ENCODE results near the gene FNDC8.
"Not testable (repeated sequence)": the region's sequence is repeated elsewhere in the genome, so short reads cannot be mapped to it uniquely, and the experiment has no call there.

FNDC8 gene

GRCh38 chr17:35148144-35148543, 26.7 kb downstream of the FNDC8 start:
- no peak for TF ChIP-seq POLR2A (IDR thresholded peaks at IDR 0.05; ENCODE audit: low read depth, low read length)
- DNase-seq (ENCODE audit: insufficient read length), result no peak
- no peak for FAIRE-seq

DNA sequence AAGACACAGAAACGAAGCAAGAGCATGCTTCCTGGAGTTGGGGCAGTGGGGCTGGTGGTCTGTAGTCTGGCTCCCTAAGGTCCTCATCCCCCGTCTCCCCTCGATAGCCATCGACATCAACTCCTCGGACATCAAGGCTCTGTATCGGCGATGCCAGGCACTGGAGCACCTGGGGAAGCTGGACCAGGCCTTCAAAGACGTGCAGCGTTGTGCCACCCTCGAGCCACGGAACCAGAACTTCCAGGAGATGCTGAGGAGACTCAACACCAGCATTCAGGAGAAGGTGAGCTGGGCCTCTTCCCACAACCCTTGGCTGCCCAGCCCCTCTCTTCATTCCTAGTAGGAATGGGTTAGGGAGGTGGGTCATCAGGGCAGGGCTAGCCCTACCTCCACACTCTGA, 28.5 kb downstream of the FNDC8 start:
- DNase-seq (ENCODE audit: insufficient read length), result no peak
- FAIRE-seq, result no peak
- TF ChIP-seq POLR2A (IDR thresholded peaks at IDR 0.05; ENCODE audit: low read depth, low read length) (no peak), POLR2AphosphoS5 (IDR thresholded peaks at IDR 0.05; ENCODE audit: low read depth, low read length) (no peak), TAF1 (IDR thresholded peaks at IDR 0.05; ENCODE audit: borderline replicate concordance, low read depth, low read length) (no peak)

DNA sequence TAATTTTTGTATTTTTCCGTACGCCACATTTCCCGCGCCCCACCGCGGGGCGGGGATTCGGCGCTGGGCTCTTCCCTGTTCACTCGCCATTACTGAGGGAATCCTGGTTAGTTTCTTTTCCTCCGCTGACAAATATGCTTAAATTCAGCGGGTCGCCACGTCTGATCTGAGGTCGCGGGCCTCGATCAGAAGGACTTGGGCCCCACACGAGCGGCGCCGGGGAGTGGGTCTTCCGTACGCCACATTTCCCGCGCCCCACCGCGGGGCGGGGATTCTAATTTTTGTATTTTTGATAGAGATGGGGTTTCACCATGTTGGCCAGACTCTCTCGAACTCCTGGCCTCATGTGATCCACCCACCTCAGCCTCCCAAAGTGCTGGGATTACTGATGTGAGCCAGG, 29.7 kb downstream of the FNDC8 start:
- FAIRE-seq; DNase-seq (ENCODE audit: insufficient read length): not testable (repeated sequence)

DNA sequence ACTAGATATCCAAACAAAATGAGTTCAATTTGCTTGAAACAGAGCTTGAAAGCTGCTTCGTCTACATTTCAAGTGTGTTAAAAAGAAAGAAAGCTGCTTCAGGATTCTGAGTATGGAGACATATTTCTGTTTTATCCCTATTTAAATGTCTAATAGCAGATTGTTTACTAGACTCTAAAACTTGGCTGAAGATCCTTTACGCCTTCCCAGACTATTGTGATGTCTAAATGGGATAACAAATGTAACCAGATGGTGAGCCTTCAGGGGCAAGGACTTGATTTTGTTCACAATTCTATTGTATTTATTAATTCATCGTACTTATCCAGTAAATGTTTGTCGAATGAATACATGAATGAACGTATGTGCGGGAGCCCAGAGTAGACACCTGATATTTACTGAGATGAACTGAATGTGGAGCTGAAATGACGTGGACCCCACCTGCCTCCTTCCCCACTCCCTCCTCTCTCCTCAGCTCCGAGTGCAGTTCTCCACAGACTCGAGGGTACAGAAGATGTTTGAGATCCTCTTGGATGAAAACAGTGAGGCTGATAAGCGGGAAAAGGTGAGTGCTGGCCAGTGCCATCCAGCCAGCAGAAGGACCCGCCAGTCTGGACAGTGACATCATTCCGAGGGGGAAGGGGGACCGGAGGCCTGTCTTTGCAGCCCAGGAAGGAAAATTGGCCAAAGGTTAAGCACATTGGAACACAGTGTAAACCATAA, 31.2 kb downstream of the FNDC8 start:
- TF ChIP-seq TAF1 (IDR thresholded peaks at IDR 0.05; ENCODE audit: borderline replicate concordance, low read depth, low read length) (no peak), POLR2A (IDR thresholded peaks at IDR 0.05; ENCODE audit: low read depth, low read length) (no peak), POLR2AphosphoS5 (IDR thresholded peaks at IDR 0.05; ENCODE audit: low read depth, low read length) (no peak)
- DNase-seq (ENCODE audit: insufficient read length), result no peak
- FAIRE-seq, result no peak

DNA sequence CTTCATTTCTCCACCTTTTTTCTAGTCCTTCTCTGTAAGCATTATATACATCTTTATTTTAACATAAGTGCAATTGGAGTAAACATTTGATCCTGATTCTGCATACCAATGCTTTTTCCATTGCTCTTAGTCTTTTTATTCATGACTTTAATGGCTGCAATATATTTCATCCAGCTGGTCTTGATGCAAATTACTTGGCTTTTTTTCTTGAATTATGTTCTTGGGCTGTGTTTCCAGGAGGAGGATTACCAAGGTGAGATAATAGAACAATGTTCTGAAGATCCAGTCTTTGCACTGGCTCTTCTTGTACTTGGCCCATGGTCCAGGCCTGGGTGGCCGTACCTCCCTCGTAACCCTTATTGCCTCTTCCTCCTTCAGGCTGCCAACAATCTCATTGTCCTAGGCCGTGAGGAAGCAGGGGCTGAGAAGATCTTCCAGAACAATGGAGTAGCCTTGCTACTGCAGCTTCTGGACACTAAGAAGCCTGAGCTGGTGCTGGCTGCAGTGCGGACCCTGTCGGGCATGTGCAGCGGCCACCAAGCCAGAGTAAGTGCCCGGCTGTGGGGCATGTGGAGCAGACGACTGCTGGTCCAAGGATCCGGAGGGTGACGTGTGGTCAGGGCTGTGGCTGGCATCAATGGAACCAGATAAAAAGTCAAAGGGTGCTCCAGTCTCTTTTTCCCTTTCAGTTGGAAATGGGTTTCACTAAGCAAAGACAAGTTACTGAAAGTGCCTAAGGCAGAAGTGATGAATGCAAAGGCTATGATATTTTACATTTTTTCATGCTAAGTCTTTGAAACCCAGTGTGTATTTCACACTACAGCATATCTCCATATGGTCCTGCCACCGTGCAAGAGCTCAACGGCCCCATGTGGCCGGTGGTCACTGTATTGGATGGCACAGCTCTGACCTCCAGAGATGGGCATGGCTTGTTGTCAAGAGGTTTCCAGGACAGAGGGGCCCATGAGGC, 33.1 kb downstream of the FNDC8 start:
- FAIRE-seq, result no peak
- TF ChIP-seq TAF1 (IDR thresholded peaks at IDR 0.05; ENCODE audit: borderline replicate concordance, low read depth, low read length), result no peak
- no peak for DNase-seq (ENCODE audit: insufficient read length)

- TF ChIP-seq TAF1 (IDR thresholded peaks at IDR 0.05; ENCODE audit: borderline replicate concordance, low read depth, low read length) (no peak), POLR2AphosphoS5 (IDR thresholded peaks at IDR 0.05; ENCODE audit: low read depth, low read length) (no peak), POLR2A (IDR thresholded peaks at IDR 0.05; ENCODE audit: low read depth, low read length) (no peak)
- no peak for FAIRE-seq
- DNase-seq (ENCODE audit: insufficient read length), result no peak
These were observed 33.8 kb downstream of the FNDC8 start for GRCh38 chr17:35155246-35155645.

- no peak for FAIRE-seq
- no peak for DNase-seq (ENCODE audit: insufficient read length)
- TF ChIP-seq POLR2AphosphoS5 (IDR thresholded peaks at IDR 0.05; ENCODE audit: low read depth, low read length), result no peak
- TF ChIP-seq TAF1 (IDR thresholded peaks at IDR 0.05; ENCODE audit: borderline replicate concordance, low read depth, low read length), result no peak
- TF ChIP-seq POLR2A (IDR thresholded peaks at IDR 0.05; ENCODE audit: low read depth, low read length), result no peak
These were observed 38.5 kb downstream of the FNDC8 start for GRCh38 chr17:35159940-35160339.

- DNase-seq (ENCODE audit: insufficient read length), result no peak
- TF ChIP-seq TAF1 (IDR thresholded peaks at IDR 0.05; ENCODE audit: borderline replicate concordance, low read depth, low read length) (no peak), POLR2AphosphoS5 (IDR thresholded peaks at IDR 0.05; ENCODE audit: low read depth, low read length) (no peak), POLR2A (IDR thresholded peaks at IDR 0.05; ENCODE audit: low read depth, low read length) (no peak)
- no peak for FAIRE-seq
These were observed 39.2 kb downstream of the FNDC8 start for GRCh38 chr17:35160354-35161201.

- FAIRE-seq, result no peak
- no peak for DNase-seq (ENCODE audit: insufficient read length)
- TF ChIP-seq TAF1 (IDR thresholded peaks at IDR 0.05; ENCODE audit: borderline replicate concordance, low read depth, low read length), result no peak
- TF ChIP-seq POLR2AphosphoS5 (IDR thresholded peaks at IDR 0.05; ENCODE audit: low read depth, low read length), result no peak
- no peak for TF ChIP-seq POLR2A (IDR thresholded peaks at IDR 0.05; ENCODE audit: low read depth, low read length)
These were observed 39.9 kb downstream of the FNDC8 start for GRCh38 chr17:35161281-35161761.

- FAIRE-seq (no peak), DNase-seq (ENCODE audit: insufficient read length) (no peak)
- TF ChIP-seq TAF1 (IDR thresholded peaks at IDR 0.05; ENCODE audit: borderline replicate concordance, low read depth, low read length) (no peak), POLR2A (IDR thresholded peaks at IDR 0.05; ENCODE audit: low read depth, low read length) (no peak), POLR2AphosphoS5 (IDR thresholded peaks at IDR 0.05; ENCODE audit: low read depth, low read length) (no peak)
These were observed 41.3 kb downstream of the FNDC8 start for GRCh38 chr17:35162755-35163154.

DNA sequence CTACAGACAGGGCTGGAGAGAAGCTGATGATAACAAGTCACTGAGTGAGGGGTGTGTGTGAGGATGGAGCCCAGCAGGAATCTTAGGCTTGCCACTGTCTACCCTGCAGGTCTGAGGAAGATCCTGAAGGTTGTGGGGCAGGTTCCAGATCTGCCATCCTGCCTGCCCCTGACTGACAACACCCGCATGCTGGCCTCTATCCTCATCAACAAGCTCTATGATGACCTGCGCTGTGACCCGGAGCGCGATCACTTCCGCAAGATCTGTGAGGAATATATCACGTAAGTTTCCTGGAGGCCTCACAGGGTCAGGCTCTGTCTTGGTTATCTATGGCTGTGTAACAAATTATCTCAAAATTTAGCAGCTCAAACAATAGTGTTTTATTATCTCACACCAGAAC, 42.5 kb downstream of the FNDC8 start:
- TF ChIP-seq POLR2A (IDR thresholded peaks at IDR 0.05; ENCODE audit: low read depth, low read length), result no peak
- no peak for TF ChIP-seq TAF1 (IDR thresholded peaks at IDR 0.05; ENCODE audit: borderline replicate concordance, low read depth, low read length)
- no peak for TF ChIP-seq POLR2AphosphoS5 (IDR thresholded peaks at IDR 0.05; ENCODE audit: low read depth, low read length)

More for the DNA sequence above, 42.5 kb downstream of the FNDC8 start:
- FAIRE-seq (no peak), DNase-seq (ENCODE audit: insufficient read length) (no peak)

Data from GM12892 (cell line).